Tibial artery (tissue), 4 donors: ENCODE results near the gene TMEM240.
A peak's percentile ranks its signal among the peaks of the same experiment; 100 is the strongest.
"Not testable (repeated sequence)": the region's sequence is repeated elsewhere in the genome, so short reads cannot be mapped to it uniquely, and the experiment has no call there.

Source experiments
- DNase-seq, 2 donors: peaks; one replicate each; pipeline ENCODE4 v3.0.0-alpha.2; 2019
- H3K27ac ChIP-seq, 2 donors: fragments of 200-600 bp; sonication (generic) in 1 of 2; 1 replicate in 1 of 2; 2 replicates in 1 of 2; pipeline ENCODE4 v1.5.1; 2018 to 2019; ENCODE audit warnings: mild to moderate bottlenecking in 1 of 2
- H3K27me3 ChIP-seq, 2 donors: fragments of 200-600 bp; sonication (generic) in 1 of 2; one replicate each; pipeline versions ENCODE4 v1.5.1 to v1.6.0; 2016 to 2019
- H3K36me3 ChIP-seq, 3 donors: fragments of 200-600 bp; sonication (generic) in 2 of 3; one replicate each; pipeline ENCODE4 v1.5.1; 2016 to 2019; ENCODE audit warnings: mild to moderate bottlenecking in 2 of 3
- H3K4me1 ChIP-seq, 4 donors: fragments of 200-600 bp; sonication (generic) in 2 of 4; 1 replicate in 3 of 4; 2 replicates in 1 of 4; pipeline ENCODE4 v1.5.1; 2016 to 2019
- H3K4me3 ChIP-seq, 2 donors: fragments of 200-600 bp; sonication (generic) in 1 of 2; 1 replicate in 1 of 2; 2 replicates in 1 of 2; pipeline ENCODE4 v1.5.1; 2018 to 2019; ENCODE audit warnings: mild to moderate bottlenecking in 2 of 2
- H3K9me3 ChIP-seq, 3 donors: fragments of 200-600 bp; sonication (generic) in 1 of 3; one replicate each; pipeline ENCODE4 v1.5.1; 2016 to 2019
- intact Hi-C: fragments of 100-400 bp; cut with DNase I; formaldehyde crosslinking; loops from one replicate; pipeline ENCODE4 v1.15.0; 2023; ENCODE audit warnings: low total_unique reads
- TF ChIP-seq, protein P1 (sequence below), 2 experiments: fragments of 200-600 bp in 1 of 2; fragments of 450-650 bp in 1 of 2; IDR thresholded peaks; one replicate each; pipeline ENCODE4 v1.5.1; 2017 to 2019; ENCODE audit warnings: antibody characterized with exemption in 2 of 2, mild to moderate bottlenecking in 1 of 2, moderate library complexity in 1 of 2

Gene TMEM240

GRCh38 chr1:1536938-1537546 lies 3.4 kb downstream of the TMEM240 start:
- no peak for DNase-seq
- intact Hi-C loops: no loop called here
- Histone ChIP-seq H3K4me1 (peaks cover 0 to 26% (median 15%) of the 10 kb centered on the region in 4 donors), H3K9me3 (no peaks in the 10 kb centered on the region), H3K27me3 (no peaks in the 10 kb centered on the region), H3K27ac (no peak overlapping the region), H3K4me3 (no peak overlapping the region), H3K36me3 (peaks cover 0 to 41% (median 18%) of the 10 kb centered on the region in 3 donors)
- TF ChIP-seq, protein P1, sequence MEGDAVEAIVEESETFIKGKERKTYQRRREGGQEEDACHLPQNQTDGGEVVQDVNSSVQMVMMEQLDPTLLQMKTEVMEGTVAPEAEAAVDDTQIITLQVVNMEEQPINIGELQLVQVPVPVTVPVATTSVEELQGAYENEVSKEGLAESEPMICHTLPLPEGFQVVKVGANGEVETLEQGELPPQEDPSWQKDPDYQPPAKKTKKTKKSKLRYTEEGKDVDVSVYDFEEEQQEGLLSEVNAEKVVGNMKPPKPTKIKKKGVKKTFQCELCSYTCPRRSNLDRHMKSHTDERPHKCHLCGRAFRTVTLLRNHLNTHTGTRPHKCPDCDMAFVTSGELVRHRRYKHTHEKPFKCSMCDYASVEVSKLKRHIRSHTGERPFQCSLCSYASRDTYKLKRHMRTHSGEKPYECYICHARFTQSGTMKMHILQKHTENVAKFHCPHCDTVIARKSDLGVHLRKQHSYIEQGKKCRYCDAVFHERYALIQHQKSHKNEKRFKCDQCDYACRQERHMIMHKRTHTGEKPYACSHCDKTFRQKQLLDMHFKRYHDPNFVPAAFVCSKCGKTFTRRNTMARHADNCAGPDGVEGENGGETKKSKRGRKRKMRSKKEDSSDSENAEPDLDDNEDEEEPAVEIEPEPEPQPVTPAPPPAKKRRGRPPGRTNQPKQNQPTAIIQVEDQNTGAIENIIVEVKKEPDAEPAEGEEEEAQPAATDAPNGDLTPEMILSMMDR (IDR thresholded peaks at IDR 0.05): no peak

DNA sequence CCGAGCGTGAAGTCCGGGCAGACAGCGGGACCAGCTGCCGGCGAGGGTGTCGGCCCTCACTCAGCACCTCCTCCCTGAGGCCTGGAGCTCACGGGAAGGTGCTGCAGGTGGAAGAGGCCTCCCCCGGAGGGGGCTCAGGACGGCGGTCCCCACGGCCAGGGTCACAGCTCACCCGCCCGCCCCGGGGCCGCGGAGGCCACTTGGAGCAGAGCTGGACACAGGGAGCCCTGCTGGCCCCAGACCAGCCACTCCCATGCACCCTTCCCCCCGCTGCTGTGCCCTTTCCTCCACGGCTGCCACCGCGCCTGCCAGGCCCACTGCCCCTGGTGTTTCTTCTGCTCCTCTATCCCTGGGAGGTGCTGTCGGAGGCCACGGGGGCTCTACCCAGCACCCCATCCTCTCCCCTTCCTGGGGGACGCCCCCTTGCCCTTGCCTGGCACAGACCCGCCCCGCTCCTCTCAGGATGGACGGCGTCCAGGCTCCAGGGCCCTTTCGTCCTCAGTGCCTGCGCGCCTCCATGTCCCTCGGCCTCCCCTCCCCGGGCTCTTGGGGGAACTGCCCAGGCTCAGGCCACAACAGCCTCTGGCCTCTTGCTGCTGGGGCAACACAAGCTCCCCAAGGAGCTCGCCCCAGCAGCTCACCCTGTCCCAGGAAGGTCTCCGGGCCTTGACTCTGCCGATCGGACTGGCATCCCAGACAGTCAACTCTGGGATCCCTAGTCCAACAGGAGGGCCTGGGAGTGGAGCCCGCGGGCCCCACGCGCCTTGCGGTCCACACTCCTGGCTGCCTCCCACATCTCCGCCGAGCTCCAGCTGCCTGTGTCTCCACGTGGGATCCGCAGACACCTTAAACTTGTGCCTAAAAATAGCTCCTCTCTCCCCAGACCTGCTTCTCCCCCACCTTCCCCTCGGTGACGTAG lies 4.1 kb downstream of the TMEM240 start:
- no peak overlapping the region for H3K27ac ChIP-seq
- H3K4me3 ChIP-seq: no peak overlapping the region
- intact Hi-C loops: no loop called here
- no peaks in the 10 kb centered on the region for H3K27me3 ChIP-seq
- TF ChIP-seq, protein P1 (IDR thresholded peaks at IDR 0.05): no peak
- H3K36me3 ChIP-seq: peaks cover 0 to 36% (median 21%) of the 10 kb centered on the region in 3 donors
- peaks cover 0 to 7% (median 0%) of the 10 kb centered on the region in 3 donors for H3K9me3 ChIP-seq
- H3K4me1 ChIP-seq: peaks cover 0 to 26% (median 15%) of the 10 kb centered on the region in 4 donors
- DNase-seq: no peak

DNA sequence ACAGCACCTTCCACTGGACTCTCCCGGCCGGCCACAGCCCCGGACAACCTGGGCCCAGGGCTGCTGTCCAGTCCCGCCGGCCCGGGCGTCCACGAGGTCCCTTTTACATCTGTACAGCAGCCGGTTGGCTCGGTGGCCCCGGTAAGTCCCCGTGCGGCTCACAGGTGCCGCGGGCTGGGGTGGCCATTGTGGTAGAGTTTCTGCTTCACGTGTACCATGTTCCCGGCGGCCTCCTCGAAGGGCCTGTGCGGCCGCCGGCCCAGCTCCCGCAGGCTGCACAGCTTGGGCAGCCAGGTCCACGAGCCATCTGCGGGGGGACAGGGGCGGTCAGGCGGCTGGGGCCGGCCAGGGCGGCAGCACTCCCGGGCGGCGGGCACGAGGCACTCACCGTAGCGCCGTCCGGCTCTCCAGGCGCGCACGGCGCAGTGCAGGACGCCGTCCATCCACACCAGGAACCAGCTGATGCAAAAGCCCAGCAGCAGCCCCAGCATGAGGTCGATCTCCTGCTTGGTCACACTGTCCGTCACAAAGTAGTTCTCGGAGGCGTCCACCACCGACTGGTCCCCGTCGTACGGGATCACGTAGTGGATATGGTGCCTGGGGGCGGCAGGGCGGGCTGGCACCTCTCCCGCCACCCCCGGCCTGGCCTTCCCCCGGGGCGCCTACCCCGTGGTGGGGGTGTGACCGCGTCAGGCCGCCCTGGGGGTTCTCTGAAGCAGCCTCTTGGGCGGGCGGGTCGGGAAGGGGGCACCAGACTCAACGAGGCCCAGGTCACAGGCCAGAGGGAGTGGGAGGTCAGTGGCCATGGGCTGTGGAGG lies 5.0 kb downstream of the TMEM240 start:
- H3K36me3 ChIP-seq: peaks cover 0 to 38% (median 20%) of the 10 kb centered on the region in 3 donors
- H3K4me1 ChIP-seq: peaks cover 0 to 19% (median 9%) of the 10 kb centered on the region in 4 donors
- H3K27ac ChIP-seq: no peak overlapping the region
- no peak overlapping the region for H3K4me3 ChIP-seq
- intact Hi-C loops: no loop called here
- no peak for DNase-seq
- H3K9me3 ChIP-seq: peaks cover 0 to 12% (median 0%) of the 10 kb centered on the region in 3 donors
- TF ChIP-seq, protein P1 (IDR thresholded peaks at IDR 0.05): no peak
- H3K27me3 ChIP-seq: no peaks in the 10 kb centered on the region

DNA sequence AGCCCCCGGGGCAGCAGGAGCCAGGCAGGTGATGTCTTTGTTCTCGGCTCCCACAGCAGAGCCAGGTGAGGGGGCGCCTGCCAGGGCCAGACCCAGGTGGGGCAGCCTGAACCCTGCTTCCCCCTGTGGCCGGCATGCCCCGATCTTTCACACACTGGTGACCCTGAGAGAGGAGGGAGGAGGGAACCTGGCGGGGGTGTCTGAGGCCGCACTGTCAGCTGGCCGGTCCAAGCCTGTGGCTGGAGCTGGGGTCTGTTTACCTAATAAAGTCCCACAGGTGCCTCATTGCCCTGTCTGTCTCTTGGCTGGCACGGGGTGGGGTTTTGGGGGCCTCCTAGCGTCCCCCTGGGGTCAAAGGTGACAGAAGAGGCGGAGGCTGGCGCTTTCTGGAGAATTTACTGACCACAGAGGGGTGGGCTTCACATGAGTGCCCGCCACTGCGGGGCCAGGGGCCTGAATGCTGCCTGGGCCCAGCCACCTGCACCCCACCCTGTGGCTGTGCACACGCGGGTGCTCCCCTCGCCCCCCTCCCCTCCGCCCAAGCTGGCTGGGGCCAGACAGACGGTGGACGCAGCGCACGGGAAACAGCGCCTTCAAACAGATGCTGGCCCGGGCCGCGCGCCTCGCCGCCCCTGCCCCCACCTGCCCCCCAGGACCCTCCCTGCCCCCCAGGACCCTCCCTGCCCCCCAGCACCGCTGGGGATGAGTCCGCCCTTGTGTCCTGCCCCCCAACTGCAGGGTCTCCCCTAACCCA lies 5.8 kb downstream of the TMEM240 start:
- no peak overlapping the region for H3K4me3 ChIP-seq
- peaks cover 0 to 45% (median 28%) of the 10 kb centered on the region in 3 donors for H3K36me3 ChIP-seq
- DNase-seq: no peak
- peaks cover 0 to 12% (median 0%) of the 10 kb centered on the region in 3 donors for H3K9me3 ChIP-seq
- H3K27ac ChIP-seq: no peak overlapping the region
- intact Hi-C loops: no loop called here
- no peaks in the 10 kb centered on the region for H3K27me3 ChIP-seq
- TF ChIP-seq, protein P1 (IDR thresholded peaks at IDR 0.05): no peak
- peaks cover 0 to 18% (median 7%) of the 10 kb centered on the region in 4 donors for H3K4me1 ChIP-seq

DNA sequence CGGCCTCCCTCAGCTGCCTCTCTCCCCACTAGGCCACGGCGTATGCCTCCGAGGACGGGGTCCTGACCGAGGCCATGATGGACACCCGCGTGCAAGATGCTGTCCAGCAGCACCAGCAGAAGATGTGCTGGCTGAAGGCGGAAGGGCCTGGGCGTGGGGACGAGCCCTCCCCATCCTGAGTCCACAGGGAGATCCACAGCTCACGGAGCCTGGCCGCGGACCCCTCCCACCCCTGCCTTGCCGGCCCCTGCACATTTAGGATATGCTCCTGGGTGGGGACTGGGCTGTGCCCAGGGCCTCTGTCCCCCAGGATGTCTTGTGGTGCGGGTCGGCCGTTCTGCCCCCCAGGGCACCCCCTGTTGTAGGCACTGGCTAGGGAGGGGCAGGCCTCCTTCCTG lies 6.5 kb downstream of the TMEM240 start:
- Histone ChIP-seq H3K4me1 (peaks cover 0 to 11% (median under 1%) of the 10 kb centered on the region in 4 donors), H3K27ac (peak overlapping the region in 1 of 2 donors; percentile 32), H3K36me3 (peaks cover 0 to 51% (median 32%) of the 10 kb centered on the region in 3 donors), H3K9me3 (peaks cover 0 to 12% (median 0%) of the 10 kb centered on the region in 3 donors)
- DNase-seq, H3K4me3 ChIP-seq, H3K27me3 ChIP-seq, intact Hi-C loops: not testable (repeated sequence)

DNA sequence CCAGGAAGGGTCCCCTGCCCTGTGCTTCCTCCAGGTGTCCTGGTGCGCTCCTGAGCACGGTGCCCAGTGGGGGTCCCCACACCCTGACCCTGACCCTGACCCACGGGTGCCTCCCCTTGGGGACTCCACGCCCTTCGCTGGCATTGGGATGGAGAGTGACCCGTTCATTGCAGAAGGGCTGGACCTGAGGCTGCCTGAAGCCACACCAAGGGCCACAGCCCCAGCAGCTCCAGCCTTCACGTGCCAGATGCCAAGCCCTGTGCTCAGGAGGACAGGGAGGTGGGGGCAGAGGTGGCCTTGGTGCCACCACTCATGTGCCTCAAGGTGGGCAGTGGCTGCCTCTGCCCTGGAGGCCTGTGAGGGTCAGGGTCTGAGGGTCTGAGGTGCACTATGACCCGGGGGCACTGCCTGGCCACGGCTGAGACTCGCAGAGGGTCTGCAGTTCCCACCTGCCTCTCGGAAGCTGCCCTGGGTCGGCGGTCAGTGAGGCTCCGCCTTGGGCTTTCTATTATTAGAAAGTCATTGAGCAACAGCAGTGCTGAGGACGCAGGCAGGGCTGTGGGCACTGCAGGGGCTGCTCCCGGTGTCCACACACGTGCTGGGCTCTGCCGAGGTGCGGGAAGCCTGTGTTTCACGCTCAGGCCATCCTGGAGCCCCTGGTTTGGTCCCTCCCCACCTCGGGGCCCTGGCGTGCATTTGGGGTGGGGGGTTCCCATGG lies 7.1 kb downstream of the TMEM240 start:
- H3K4me1 ChIP-seq, intact Hi-C loops, H3K4me3 ChIP-seq, H3K27me3 ChIP-seq, DNase-seq: not testable (repeated sequence)
- Histone ChIP-seq H3K27ac (peak overlapping the region in 1 of 2 donors; percentile 32), H3K36me3 (peaks cover 0 to 57% (median 38%) of the 10 kb centered on the region in 3 donors), H3K9me3 (peaks cover 0 to 12% (median 0%) of the 10 kb centered on the region in 3 donors)
